Hepatocyte (in vitro differentiated cells): ENCODE results near the gene SDK1.

Experiments
- EZH2phosphoT487 ChIP-seq: fragments of 200-600 bp; sonication (generic); IDR thresholded peaks from one replicate; pipeline ENCODE4 v1.6.1; 2018; ENCODE audit warnings: antibody characterized with exemption, mild to moderate bottlenecking, low read depth, moderate library complexity; ENCODE audit not compliant: unreplicated experiment, severe bottlenecking
- TF ChIP-seq, protein P1 (sequence below): fragments of 200-600 bp; sonication (generic); IDR thresholded peaks from 2 replicates; pipeline ENCODE4 v1.5.1; 2016; ENCODE audit warnings: antibody characterized with exemption, mild to moderate bottlenecking; ENCODE audit not compliant: poor library complexity

DNA sequence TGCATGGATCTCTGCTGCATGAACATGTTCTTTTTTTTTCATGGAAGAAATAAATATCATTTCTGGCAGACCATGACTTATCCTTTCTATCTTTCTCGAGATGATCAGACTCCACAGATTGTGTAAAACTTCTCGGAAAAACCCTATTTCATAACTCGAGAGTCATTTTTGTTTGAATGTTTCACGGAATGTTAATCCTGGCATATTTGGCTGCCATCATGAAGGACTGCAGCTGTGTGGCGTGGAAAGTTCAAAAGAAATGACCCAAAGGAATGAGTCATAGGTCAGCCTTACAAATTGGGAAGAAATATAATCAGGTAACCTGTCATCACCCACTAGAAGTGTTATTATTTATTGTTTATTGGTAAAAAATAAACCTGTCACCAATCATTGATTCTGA is 566.8 kb downstream of the SDK1 start:
- TF ChIP-seq EZH2phosphoT487: no peak
- TF ChIP-seq, protein P1, sequence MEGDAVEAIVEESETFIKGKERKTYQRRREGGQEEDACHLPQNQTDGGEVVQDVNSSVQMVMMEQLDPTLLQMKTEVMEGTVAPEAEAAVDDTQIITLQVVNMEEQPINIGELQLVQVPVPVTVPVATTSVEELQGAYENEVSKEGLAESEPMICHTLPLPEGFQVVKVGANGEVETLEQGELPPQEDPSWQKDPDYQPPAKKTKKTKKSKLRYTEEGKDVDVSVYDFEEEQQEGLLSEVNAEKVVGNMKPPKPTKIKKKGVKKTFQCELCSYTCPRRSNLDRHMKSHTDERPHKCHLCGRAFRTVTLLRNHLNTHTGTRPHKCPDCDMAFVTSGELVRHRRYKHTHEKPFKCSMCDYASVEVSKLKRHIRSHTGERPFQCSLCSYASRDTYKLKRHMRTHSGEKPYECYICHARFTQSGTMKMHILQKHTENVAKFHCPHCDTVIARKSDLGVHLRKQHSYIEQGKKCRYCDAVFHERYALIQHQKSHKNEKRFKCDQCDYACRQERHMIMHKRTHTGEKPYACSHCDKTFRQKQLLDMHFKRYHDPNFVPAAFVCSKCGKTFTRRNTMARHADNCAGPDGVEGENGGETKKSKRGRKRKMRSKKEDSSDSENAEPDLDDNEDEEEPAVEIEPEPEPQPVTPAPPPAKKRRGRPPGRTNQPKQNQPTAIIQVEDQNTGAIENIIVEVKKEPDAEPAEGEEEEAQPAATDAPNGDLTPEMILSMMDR: no peak
